Measurements from ENCODE around the gene PRKG1.

PRKG1 gene

DNA sequence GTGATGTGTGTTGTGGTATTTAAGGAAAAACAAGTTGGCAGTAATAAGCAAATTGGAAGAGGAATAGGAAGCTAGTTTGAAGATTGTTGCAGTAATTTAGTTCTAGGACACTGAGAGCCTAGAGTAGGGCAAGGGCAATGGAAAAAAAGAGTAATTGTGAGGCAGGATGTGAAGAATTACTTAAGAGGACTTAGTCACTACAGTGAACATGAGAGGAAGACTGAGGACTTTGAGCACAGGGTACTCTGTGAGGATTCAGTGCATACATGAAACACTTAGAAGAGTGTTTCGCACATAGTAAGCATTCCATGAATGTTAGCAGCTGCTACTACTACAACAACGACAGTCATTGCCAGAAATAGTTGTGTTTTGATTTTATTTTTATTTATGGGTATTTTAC is 1208.9 kb downstream of the PRKG1 start:
- DNase-seq (ENCODE audit: low read depth in 1 of 2, low spot score in 1 of 2): no peak

DNA sequence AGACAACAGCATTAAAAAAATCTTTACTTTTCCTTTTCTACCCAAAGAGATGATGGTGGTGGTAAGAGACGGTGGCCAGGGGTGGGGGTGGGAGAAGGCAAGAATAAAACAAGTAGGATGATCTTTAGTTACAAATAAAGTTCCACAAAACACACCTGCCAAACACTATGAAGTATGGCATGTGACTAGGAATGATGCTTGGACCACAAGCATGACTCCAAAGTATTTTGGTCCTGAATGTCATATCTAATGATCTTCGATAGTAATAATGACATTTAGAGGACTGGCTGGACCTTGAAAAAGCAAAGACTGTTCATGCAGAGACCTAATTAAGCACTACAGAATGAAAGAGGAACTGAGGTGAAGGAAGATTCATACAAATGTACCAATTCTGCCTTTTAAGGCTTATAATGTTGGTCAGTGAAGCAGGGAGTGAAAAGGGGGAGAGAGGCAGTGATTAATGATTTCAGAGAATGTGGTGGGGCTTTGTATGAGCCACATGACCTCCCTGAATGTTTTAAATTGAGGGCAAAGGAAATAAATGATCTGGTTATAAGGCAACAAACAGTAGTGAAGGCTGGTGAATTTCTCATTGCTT is 1210.2 kb downstream of the PRKG1 start:
- DNase-seq (ENCODE audit: low read depth in 1 of 2, low spot score in 1 of 2): no peak

DNA sequence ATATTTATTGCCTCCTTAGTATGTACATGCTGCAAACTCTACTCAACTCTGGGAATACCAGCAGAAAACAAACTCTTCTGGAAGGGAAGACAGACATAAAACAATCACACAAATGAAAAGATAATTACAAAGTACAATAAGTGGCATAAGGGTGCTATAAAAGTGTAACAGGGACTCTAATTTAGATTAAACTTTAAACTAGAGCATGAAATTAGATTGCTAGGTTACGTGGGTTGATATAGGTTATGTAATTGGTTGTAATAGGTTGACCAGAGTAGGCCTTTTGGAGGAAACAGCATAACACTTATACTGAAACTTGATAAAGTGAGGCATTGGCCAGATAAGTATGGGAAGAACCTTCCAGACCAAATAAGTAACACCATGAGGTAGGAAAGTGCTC is 1213.6 kb downstream of the PRKG1 start:
- no peak for DNase-seq (ENCODE audit: low read depth in 1 of 2, low spot score in 1 of 2)

DNA sequence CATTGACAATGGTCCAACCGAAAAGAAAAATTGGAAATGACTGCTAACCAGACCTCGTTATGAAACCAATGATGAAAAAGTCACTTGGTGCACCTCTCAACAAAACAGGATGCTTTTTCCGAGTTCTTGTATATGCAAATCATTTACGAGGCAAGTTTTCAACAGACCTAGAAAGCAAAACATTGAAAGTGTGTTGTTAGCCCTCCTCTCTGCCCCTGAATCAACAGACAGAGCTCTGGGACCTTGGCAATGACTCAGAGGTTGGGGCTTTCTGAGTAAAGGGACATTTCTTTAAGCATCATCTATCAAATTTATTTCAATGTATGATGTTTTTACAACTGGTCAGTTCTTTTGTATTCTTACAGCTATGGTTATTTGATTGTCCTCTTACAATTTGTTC is 1223.5 kb downstream of the PRKG1 start:
- no peak for DNase-seq (ENCODE audit: low read depth in 1 of 2, low spot score in 1 of 2)

DNA sequence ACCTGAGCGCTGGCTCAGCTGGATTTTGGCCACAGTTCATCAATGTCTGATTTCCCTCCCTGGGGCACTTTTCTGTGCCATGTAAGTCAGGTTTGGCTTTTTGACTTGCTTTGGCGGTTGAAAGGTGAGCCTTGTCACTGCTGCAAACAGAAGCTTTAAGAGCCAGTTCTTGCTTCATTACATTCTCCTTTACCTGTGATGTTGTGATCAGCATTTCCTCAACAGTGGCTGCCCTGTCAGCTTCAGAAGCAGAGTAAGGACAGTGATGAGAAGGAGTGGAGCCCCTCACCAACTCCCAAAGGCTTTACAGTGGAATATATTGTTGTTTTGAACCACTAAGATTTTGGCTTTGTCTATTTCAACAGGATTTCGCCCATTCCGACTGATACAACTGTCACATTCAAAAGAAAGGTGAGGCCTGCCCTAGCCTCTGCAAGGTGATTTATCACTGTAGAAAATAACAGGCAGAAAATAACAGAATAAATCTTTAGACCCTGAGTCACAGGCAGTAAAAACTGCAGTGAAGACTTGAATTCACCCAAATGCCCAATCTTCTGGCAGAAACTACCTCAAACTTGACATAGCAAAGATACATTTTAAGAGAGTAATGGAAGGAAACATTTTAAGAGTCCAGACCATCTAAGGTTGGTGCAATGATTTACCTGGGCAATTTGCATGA is 1226.5 kb downstream of the PRKG1 start:
- no peak for DNase-seq (ENCODE audit: low read depth in 1 of 2, low spot score in 1 of 2)

DNA sequence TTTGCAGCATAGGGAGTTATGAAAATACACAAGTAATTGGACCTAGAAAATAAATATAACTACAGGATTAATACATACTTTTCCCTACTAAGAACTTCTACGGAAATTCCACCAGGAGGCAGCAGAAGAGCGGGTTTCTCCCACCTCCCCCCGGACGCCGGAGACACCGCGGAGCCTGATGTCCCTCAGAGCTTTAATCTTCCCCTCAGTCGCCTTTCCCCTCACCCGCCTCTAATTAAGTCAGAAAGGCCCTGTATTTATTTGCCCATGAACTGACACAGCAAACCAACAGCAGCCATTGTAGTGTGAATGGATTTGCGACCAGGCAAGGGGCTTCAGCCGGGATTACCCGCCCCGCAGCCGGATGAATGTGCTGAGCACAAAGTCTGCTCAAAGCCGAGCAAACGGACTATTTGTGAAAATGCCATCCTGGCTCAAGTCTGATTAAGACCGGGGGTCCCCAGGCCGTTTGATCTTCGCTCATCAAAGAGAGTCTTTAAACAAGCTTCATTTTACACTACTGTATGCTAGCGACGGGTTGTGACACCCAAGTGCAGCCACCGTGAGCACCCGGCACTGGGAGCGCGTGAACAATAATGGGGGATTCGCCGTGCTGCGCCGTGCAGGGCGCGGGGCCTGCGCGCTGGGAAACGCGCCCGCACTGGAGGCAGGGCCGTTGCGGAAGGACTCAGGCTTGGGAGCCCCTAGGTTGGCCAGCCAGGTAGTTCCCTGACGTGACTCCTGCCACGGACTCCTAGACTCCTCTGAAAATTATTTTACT is 1234.2 kb downstream of the PRKG1 start:
- no peak for DNase-seq (ENCODE audit: low read depth in 1 of 2, low spot score in 1 of 2)

DNA sequence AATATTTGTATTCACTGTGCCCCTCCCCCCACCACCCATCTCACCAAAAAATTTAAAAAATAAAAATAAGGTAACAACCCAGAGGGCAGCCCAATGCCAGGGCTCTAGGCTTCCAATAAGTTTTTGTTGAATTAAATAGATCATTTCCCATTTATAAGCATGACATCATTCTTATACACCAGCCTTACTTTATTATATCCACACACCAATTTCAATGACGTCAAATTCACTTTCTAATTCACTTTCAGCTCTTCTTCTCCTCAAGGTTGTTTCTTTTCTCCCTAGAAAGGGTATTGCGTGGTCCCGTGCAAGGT is 1238.6 kb downstream of the PRKG1 start:
- no peak for DNase-seq (ENCODE audit: low read depth in 1 of 2, low spot score in 1 of 2)

DNA sequence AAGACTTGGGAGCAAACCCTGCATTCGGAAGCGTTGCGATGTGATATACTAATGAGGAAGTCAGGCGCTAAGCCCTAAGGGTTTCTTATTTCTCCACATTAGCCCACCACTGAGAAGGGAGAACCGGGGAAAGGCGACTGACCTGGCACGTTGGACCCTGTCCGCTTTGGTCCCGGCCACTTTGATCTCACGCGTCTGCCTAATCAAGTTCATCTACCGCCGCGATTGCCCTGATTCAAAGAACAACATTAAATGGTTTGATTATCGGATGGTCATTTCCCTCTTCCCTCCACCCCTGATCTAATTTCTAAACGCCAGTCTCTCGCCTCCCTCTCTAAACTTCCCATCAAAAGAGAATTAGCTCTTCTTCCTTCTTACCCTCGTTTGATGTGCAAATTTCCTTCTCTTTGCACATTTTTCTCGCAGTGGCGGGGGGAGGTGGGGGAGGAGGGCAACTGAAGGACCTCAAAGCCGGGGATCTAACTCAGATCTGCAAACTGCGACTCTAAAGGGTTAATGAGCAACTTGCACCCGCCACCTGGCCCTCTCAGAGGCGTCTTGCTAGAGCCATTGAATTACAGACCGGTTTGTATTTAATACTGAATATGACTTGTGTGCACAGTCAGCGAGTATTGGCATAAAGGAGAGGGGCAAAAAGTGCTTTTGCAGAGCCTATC is 1239.1 kb downstream of the PRKG1 start:
- no peak for DNase-seq (ENCODE audit: low read depth in 1 of 2, low spot score in 1 of 2)

DNA sequence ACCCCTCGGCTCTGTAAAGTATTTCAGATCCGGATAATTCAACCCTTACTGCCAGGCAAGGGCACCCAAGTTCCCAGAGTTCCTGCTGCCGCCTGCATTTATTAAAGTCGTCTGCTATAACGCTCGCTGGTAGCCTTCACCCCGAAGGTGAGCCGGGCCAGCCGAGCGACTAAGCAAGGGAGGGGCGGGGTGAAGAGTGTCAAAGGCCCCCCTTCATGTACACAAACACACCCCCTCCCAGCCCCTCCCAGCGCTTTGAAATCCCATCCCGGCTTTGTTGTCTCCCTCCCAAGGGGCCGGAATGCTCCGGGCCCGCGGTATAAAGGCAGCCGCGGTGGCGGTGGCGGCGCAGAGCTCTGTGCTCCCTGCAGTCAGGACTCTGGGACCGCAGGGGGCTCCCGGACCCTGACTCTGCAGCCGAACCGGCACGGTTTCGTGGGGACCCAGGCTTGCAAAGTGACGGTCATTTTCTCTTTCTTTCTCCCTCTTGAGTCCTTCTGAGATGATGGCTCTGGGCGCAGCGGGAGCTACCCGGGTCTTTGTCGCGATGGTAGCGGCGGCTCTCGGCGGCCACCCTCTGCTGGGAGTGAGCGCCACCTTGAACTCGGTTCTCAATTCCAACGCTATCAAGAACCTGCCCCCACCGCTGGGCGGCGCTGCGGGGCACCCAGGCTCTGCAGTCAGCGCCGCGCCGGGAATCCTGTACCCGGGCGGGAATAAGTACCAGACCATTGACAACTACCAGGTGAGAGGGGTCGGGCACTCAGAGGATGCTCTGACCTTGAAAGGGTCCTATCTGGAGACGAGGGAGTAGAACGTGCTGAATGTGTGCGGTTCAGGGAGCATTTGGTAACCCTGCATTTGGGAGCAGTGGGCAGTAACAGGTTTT is 1239.9 kb downstream of the PRKG1 start, which contains the start of gene DKK1:
Gene DKK1 (plus strand): TSS at position 349 of the 889 bp plus-strand sequence. CDS start 154 bp downstream, at position 503.
- no peak for DNase-seq (ENCODE audit: low read depth in 1 of 2, low spot score in 1 of 2)

DNA sequence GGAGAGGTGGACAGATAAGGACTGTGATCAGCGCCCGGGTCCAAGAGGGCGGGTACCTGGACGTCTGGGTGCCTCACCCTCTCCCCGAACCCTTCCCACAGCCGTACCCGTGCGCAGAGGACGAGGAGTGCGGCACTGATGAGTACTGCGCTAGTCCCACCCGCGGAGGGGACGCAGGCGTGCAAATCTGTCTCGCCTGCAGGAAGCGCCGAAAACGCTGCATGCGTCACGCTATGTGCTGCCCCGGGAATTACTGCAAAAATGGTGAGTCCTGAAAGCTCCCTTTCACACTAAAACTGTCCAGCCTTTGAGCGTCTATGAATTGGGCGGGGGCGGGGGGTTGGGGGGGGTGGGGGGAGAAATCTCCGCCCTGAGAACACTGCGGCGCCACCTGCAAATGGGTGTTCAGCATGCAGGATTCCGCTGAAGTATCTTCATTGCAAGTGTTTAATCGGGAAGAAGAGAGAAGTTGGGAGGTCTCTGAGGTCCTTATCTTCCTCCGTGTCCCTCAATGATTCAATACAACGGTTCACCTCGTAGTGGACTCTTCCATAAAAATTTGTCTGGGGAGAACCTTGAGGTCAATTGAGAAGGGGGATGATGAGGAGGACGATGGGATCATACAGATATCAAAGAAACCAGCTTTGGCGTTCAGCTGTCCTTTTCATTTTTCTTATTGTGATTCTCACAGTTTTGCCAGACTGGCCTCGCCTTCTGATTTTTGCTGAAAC is 1240.7 kb downstream of the PRKG1 start:
- no peak for DNase-seq (ENCODE audit: low read depth in 1 of 2, low spot score in 1 of 2)

DNA sequence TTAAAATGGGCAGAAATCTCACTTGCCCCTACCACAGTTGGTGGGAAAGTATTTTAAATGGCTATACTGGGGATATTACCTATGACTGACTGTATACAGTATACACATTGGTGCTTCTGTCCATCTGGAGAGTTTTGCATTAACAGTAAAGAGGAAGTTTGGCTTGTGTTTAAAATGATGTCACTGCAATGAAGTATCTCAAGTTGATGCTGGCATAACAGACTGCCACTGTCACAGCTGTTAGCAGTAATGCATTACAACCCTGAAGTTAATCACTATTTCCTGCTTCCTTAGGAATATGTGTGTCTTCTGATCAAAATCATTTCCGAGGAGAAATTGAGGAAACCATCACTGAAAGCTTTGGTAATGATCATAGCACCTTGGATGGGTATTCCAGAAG is 1241.7 kb downstream of the PRKG1 start:
- DNase-seq (ENCODE audit: low read depth in 1 of 2, low spot score in 1 of 2): no peak

DNA sequence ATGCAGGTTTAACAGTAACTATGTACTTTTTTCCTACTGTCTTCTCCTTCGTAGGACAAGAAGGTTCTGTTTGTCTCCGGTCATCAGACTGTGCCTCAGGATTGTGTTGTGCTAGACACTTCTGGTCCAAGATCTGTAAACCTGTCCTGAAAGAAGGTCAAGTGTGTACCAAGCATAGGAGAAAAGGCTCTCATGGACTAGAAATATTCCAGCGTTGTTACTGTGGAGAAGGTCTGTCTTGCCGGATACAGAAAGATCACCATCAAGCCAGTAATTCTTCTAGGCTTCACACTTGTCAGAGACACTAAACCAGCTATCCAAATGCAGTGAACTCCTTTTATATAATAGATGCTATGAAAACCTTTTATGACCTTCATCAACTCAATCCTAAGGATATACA is 1242.2 kb downstream of the PRKG1 start:
- no peak for DNase-seq (ENCODE audit: low read depth in 1 of 2, low spot score in 1 of 2)

DNA sequence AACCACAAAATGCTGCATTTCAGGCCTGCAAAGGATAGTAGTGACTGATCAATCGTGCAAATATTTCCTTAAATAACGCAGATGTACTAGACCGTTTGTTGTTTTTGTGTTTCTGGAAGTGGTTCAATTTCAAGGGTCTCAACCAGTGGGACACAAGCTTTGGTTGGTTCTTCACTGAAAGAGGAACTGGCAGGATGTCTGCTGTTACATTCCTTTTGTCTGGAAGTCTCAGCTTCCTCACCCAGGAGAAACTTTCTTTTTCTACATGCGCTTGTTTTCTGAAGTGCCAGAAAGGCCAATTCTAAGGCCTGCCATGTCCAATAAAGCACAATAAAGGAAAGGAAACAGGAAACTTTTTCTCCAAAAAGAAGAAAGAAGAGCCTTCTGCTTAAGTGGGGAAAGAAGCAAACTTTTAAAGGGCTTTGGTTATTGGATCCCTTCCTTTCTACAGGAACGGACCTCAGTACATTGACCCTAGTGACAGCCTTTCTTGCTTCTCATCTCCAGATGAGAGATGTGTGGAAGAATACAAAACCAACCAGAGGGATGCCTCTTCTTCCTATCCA is 1243.9 kb downstream of the PRKG1 start:
- no peak for DNase-seq (ENCODE audit: low read depth in 1 of 2, low spot score in 1 of 2)

DNA sequence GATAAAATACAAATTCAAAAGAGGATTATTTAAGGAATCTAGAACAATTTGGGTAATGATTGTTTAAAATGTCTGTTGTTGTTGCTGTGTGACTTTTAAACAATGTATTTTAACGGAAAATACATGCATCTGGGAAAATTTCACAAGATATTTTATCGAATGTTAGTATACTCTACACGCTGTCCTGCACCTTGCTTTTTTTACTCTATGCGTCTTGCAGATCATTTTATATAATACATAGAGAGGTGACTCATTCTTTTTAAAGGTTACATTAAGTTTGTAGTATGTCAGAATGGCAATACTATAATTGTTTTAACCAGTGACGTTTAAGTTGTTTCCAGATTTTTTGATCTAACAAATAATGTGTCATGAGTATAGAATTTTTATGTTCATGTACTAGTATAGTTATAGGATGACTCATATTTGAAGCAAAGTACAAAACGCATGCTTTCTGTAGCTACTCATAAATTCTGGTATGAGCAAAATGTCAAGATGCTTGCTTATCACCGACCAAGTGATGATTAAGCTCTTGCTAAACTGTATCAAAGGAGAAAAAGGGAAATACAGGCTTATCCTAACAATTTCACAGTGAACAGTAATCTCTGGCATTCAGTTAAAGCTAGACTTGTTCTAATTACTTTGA is 1244.7 kb downstream of the PRKG1 start:
- DNase-seq (ENCODE audit: low read depth in 1 of 2, low spot score in 1 of 2): no peak

DNA sequence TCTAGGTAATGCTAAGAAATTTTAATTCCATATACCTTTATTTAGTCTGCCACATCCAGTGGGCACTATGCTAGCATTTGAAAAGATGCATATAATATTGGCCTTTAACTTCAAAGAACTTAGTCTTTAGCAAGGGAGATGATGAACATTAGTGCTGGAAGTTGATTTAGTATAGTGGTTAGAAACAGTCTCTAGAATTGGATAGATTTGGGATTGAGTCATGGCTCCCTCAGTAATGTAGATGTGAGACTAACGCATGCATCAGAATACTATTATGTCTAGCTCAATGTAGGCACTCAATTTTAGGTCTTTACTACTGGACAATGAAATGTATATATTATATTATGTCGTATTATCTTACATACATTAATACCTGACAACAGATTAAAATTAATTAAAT is 1245.6 kb downstream of the PRKG1 start:
- DNase-seq (ENCODE audit: low read depth in 1 of 2, low spot score in 1 of 2): no peak

DNA sequence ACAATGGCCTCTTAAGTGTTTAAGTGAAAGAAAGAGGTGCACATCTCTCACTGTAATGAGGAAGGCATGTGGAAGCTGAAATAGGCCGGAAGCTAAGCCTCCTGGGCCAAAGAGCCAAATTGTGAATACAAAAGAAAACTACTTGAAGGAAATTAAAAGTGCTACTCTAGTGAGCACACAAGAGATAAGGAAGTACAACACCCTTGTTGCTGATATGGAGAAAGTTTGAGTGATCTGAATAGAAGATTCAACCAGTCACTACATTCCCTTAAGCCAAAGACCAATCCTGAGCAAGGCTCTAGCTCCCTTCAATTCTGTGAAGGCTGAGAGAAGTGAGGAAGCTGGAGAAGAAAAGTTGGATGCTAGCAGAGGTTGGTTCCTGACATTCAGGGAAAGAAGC is 1248.0 kb downstream of the PRKG1 start:
- DNase-seq (ENCODE audit: low read depth in 1 of 2, low spot score in 1 of 2): no peak

DNA sequence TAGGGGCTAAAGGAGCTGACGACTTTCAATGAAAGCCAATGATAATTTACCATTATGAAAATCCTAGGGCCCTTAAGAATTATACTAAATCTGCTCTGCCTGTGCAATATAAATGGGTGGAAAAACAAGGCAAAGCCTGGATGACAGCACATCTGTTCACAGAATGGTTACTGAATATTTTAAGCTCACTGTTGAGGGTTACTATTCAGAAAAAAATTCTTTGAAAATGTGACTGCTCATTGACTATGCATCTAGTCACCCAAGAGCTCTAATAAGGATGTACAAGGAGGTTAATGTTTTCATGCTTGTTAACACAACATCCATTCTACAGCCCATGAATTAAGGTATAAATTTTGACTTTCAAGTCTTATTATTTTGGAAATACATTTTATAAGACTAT is 1248.6 kb downstream of the PRKG1 start:
- DNase-seq (ENCODE audit: low read depth in 1 of 2, low spot score in 1 of 2): no peak

DNA sequence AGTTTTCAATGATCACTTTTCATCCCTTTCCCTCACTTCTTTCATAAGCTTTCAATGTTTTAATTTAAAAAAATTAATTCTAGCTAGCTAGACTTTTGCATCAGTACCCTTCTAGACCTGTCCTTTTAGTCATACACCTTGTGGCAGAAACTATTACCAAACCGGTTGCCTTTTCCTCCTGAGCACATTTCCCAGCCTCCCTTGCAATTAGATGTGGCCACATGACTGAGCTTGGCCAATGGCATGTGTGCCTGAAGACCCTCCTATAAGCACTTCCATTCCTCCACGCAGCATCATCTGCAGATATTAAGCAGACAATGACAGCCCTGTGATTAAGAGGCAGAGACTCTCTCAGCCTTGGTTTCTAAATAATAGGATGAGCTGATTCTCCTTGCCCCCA is 1252.1 kb downstream of the PRKG1 start:
- no peak for DNase-seq (ENCODE audit: low read depth in 1 of 2, low spot score in 1 of 2)

DNA sequence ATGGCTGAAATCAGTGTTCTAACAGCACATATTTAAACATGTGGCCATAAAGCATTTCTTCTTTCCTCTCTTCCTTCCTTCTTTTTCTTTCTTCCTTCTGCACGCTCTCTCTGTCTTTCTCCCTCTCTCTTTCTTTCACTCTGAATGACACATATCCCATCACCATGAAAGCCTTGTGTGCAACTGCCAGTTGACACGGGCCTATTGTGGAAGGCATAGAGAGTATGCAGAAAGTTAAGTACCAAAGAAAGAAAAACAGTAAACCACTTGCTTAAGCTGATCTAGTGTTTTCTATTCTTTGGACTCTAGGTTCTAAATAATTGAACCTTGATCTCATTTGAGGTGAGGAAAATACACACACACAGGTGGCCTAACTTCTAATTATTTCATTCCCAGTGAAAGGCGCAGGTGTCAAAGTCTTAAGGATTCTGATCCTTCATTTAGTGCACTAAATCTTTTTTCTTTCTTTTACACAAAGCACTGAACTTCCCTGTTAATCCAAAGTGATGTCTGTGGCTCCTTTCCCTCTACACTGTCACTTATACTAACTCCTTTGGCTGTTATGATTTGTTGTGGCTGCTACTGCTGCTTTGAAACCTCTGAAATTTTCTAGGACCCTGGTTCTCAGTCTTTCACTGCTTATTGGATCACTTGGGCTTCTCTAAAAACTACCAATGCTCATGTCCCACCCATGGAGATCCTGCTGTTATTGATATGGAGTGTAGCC is 1257.5 kb downstream of the PRKG1 start:
- DNase-seq (ENCODE audit: low read depth in 1 of 2, low spot score in 1 of 2): no peak

Data from activated T-helper 1 cell treated with anti-CD3 and anti-CD28 coated beads, Interleukin-2, amount 50 U/mL, for 16 hours (primary cell).